Fibroblast of lung (primary cell): Measurements from ENCODE around the gene SYTL5. TPM values are rescaled to one million over a fixed set of nuclear protein-coding genes. Genes with fewer than 3 reads are reported as not detected.

ENCODE experiments used
- DNase-seq, 2 donors: peaks; one replicate each; pipeline versions ENCODE4 v3.0.0 to v3.0.0-alpha.2; 2010; ENCODE audit warnings: low read depth in 2 of 2
- H2AFZ ChIP-seq: 2 replicates; pipeline ENCODE4 v1.5.1; 2012; ENCODE audit warnings: low read length, control low read depth, inconsistent platforms
- H3K27ac ChIP-seq: 2 replicates; pipeline ENCODE4 v1.5.1; 2011; ENCODE audit warnings: low read length, control low read depth; ENCODE audit not compliant: insufficient read depth
- H3K27me3 ChIP-seq: 2 replicates; pipeline ENCODE4 v1.5.1; 2011; ENCODE audit warnings: mild to moderate bottlenecking, low read length; ENCODE audit not compliant: control insufficient read depth, insufficient read depth
- H3K36me3 ChIP-seq: 2 replicates; pipeline ENCODE4 v1.5.1; 2011; ENCODE audit warnings: low read length; ENCODE audit not compliant: control insufficient read depth, insufficient read depth
- H3K4me1 ChIP-seq: 2 replicates; pipeline ENCODE4 v1.5.1; 2011; ENCODE audit warnings: low read length; ENCODE audit not compliant: control insufficient read depth, insufficient read depth; ENCODE audit errors: extremely low read depth
- H3K4me2 ChIP-seq: 2 replicates; pipeline ENCODE4 v1.5.1; 2011; ENCODE audit warnings: low read length, control low read depth; ENCODE audit not compliant: insufficient read depth; ENCODE audit errors: extremely low read depth
- H3K4me3 ChIP-seq, 4 experiments: fragments of 200-600 bp in 1 of 4; sonication (generic) in 1 of 4; replicated peaks in 1 of 4; 2 replicates each; pipeline ENCODE4 v1.5.1; 2011 to 2016; ENCODE audit warnings: low read length in 4 of 4, low read depth in 3 of 4, mild to moderate bottlenecking in 3 of 4, control low read depth in 2 of 4, inconsistent platforms in 1 of 4, mixed read lengths in 1 of 4; ENCODE audit not compliant: insufficient read depth in 1 of 4; ENCODE audit errors: control extremely low read depth in 1 of 4
- H3K79me2 ChIP-seq: 2 replicates; pipeline ENCODE4 v1.5.1; 2012; ENCODE audit warnings: mild to moderate bottlenecking, low read length, inconsistent platforms; ENCODE audit not compliant: control insufficient read depth, insufficient read depth
- H3K9ac ChIP-seq: 2 replicates; pipeline ENCODE4 v1.5.1; 2011; ENCODE audit warnings: mild to moderate bottlenecking, low read length, control low read depth; ENCODE audit not compliant: insufficient read depth
- H3K9me3 ChIP-seq: 2 replicates; pipeline ENCODE4 v1.5.1; 2012; ENCODE audit warnings: low read depth, low read length; ENCODE audit not compliant: control insufficient read depth, insufficient read depth
- H4K20me1 ChIP-seq: 2 replicates; pipeline ENCODE4 v1.5.1; 2011; ENCODE audit warnings: low read length; ENCODE audit not compliant: control insufficient read depth, insufficient read depth; ENCODE audit errors: extremely low read depth
- EZH2 ChIP-seq: IDR thresholded peaks from 2 replicates; pipeline ENCODE4 v1.5.1; 2012; ENCODE audit warnings: low read length, control low read depth, mild to moderate bottlenecking; ENCODE audit errors: missing control alignments
- polyA plus RNA-seq, 2 donors: library from polyadenylated mRNA; depleted of rRNA in 1 of 2; stranded (reverse) in 1 of 2; unstranded in 1 of 2; fragments of >200 nt; gene quantifications; 2 replicates each; pipeline ENCODE4 v1.2.1, GENCODE V29; 2011 to 2012; ENCODE audit warnings: missing spikeins in 1 of 2
- total RNA-seq: library from RNA; depleted of rRNA; stranded (reverse); fragments of >200 nt; gene quantifications from 2 replicates; pipeline ENCODE4 v1.2.1, GENCODE V29; 2014
- TF ChIP-seq, protein P1 (sequence below), 2 donors: IDR thresholded peaks in 1 of 2; conservative IDR thresholded peaks in 1 of 2; 1 replicate in 1 of 2; 2 replicates in 1 of 2; pipeline ENCODE4 v1.5.1; 2011 to 2012; ENCODE audit warnings: low read length in 2 of 2, control low read depth in 1 of 2, inconsistent platforms in 1 of 2, low read depth in 1 of 2, mild to moderate bottlenecking in 1 of 2

Gene SYTL5
- total and polyA plus RNA-seq, 2 donors (not counting 1 experiment from before 2014, with no cell fraction given): 0.27 to 1.5 TPM

DNA sequence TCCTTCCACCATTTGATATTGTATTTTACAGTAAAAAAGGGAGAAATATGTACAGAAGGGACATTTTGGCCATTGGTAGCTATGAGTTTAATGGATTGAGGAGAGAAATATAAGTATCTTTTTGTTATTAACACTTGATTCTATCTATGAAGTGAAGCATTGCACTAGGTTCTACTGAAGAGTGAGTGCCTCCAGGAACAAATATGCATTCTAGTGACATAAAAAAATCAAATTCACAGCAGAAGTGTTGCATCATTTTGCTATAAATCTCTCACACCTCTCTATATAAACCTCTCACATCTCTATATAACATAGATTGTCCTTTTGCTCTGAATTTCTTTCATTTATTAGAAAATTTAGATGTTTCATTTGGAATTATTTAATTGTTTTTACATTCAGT is 425 bp downstream of the SYTL5 start:
- Histone ChIP-seq H3K79me2 (no peaks in the 10 kb centered on the region), H3K27ac (no peak overlapping the region), H3K9me3 (no peaks in the 10 kb centered on the region), H3K4me2 (no peak overlapping the region), H3K4me1 (no peaks in the 10 kb centered on the region), H2AFZ (no peak overlapping the region), H3K36me3 (no peaks in the 10 kb centered on the region), H4K20me1 (no peaks in the 10 kb centered on the region), H3K4me3 (no peak overlapping the region), H3K9ac (no peak overlapping the region), H3K27me3 (no peaks in the 10 kb centered on the region)
- no peak for DNase-seq
- TF ChIP-seq, protein P1, sequence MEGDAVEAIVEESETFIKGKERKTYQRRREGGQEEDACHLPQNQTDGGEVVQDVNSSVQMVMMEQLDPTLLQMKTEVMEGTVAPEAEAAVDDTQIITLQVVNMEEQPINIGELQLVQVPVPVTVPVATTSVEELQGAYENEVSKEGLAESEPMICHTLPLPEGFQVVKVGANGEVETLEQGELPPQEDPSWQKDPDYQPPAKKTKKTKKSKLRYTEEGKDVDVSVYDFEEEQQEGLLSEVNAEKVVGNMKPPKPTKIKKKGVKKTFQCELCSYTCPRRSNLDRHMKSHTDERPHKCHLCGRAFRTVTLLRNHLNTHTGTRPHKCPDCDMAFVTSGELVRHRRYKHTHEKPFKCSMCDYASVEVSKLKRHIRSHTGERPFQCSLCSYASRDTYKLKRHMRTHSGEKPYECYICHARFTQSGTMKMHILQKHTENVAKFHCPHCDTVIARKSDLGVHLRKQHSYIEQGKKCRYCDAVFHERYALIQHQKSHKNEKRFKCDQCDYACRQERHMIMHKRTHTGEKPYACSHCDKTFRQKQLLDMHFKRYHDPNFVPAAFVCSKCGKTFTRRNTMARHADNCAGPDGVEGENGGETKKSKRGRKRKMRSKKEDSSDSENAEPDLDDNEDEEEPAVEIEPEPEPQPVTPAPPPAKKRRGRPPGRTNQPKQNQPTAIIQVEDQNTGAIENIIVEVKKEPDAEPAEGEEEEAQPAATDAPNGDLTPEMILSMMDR (conservative IDR thresholded peaks at IDR 0.05 in 1 of 2, IDR thresholded peaks at IDR 0.05 in 1 of 2; ENCODE audit: low read depth in 1 of 2, low read length in 2 of 2): no peak
- TF ChIP-seq EZH2: no peak

DNA sequence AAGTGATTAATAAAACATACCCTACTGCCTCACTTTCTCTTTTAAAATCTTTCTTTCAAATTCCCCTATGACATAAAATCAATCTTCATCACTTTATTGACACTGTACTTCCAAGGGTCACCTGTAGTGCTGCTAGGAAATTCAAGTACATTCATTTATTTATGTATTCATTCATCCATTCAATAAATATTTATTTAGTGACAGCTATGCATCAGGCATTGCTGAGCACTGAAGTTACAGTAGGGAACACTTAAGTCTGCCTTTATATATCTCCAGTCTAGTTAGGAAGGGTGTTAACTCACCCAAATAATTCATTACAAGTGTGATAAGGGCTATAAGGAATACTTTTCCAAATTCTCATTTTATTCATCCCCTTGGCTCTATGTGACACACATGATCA is 2.3 kb downstream of the SYTL5 start:
- H3K79me2 ChIP-seq: no peaks in the 10 kb centered on the region
- DNase-seq: no peak
- no peak overlapping the region for H3K4me2 ChIP-seq
- H3K36me3 ChIP-seq: no peaks in the 10 kb centered on the region
- no peaks in the 10 kb centered on the region for H3K27me3 ChIP-seq
- H2AFZ ChIP-seq: no peak overlapping the region
- no peak overlapping the region for H3K27ac ChIP-seq
- no peak overlapping the region for H3K9ac ChIP-seq
- no peaks in the 10 kb centered on the region for H3K9me3 ChIP-seq
- no peak overlapping the region for H3K4me3 ChIP-seq
- H3K4me1 ChIP-seq: no peaks in the 10 kb centered on the region
- H4K20me1 ChIP-seq: no peaks in the 10 kb centered on the region
- TF ChIP-seq, protein P1 (conservative IDR thresholded peaks at IDR 0.05 in 1 of 2, IDR thresholded peaks at IDR 0.05 in 1 of 2; ENCODE audit: low read depth in 1 of 2, low read length in 2 of 2): no peak
- no peak for TF ChIP-seq EZH2

DNA sequence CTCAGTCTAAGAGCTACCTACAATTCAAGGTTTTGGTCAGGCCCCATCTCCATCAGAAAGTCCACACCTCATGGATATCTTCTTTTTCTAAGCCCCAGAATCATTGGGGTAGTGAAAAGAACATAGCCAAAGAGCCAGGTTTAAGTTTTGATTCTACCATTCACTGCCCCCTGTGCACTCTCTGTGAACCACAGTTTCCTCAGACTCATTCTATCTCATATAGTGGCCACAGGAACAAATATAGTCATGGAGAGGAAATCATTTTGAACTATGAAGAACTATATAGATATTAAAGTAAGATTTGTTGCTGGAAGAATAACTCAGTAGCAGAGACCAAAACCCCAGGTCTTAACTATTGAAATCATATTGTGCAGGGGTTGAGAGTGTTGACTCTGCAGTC is 3.3 kb downstream of the SYTL5 start:
- TF ChIP-seq, protein P1 (conservative IDR thresholded peaks at IDR 0.05 in 1 of 2, IDR thresholded peaks at IDR 0.05 in 1 of 2; ENCODE audit: low read depth in 1 of 2, low read length in 2 of 2): no peak
- no peak for TF ChIP-seq EZH2
- no peaks in the 10 kb centered on the region for H3K79me2 ChIP-seq
- H3K4me1 ChIP-seq: no peaks in the 10 kb centered on the region
- no peak overlapping the region for H2AFZ ChIP-seq
- H3K27me3 ChIP-seq: no peaks in the 10 kb centered on the region
- H3K9ac ChIP-seq: no peak overlapping the region
- DNase-seq: no peak
- H3K9me3 ChIP-seq: no peaks in the 10 kb centered on the region
- H3K4me2 ChIP-seq: no peak overlapping the region
- H3K4me3 ChIP-seq: no peak overlapping the region
- no peaks in the 10 kb centered on the region for H4K20me1 ChIP-seq
- H3K36me3 ChIP-seq: no peaks in the 10 kb centered on the region
- no peak overlapping the region for H3K27ac ChIP-seq
